NOMO-1 treated with dmso at 0.1 percent for 144 hours (cell line): ENCODE measurements around the gene S100A13.

Experiments used
- DNase-seq: peaks from one replicate; lab custom pipeline; 2025; ENCODE audit not compliant: unreplicated experiment; lab: John Stamatoyannopoulos, UW

Gene S100A13

DNA sequence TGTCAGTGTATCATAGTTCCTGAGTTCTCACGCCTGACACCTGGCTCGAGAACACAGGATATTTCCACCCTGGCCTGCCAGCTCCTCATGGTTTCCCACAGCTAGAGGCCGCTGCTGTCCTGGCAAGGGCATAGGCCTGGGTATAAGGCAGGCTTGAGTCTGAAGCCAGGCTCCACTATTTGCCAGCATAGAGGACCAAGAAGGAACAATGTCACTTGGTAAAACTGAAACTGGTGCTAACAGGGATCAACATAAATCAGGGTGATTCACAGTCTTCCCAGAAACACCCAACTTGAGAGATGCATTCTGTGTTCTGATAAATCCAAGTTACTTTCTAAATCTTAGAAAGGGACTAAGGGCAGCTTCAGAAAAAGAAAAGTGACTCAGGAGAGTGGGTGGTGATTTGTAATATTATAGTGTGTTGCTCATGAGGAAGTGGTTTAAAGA, 54.7 kb downstream of the S100A13 start:
- peak; percentile 64 for DNase-seq

- DNase-seq = no peak
Measured at GRCh38 chr1:153571706-153572105, 55.6 kb downstream of the S100A13 start.

GRCh38 chr1:153570874-153571273, 56.4 kb downstream of the S100A13 start:
- no peak for DNase-seq

DNA sequence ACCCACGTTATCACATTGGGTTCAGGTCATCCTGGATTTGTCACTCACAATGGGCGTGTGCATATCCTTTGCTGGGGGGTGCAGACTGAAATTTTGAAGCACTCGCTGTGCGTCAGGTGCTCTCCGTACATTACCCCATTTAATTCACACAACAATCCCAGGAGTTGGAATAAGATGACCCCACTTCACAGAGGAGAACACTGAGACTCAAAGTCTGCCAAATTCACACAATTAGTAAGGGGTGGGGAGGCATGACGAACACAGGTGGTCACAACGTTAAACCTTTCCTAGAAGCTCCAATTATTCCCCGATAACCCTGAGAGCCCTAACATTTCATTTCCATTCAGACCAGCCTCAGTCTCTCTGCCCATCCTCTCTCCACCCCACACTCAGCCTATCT, 57.8 kb downstream of the S100A13 start:
- no peak for DNase-seq
